ENCODE measurements around the gene SETD5.

The SETD5 gene

DNA sequence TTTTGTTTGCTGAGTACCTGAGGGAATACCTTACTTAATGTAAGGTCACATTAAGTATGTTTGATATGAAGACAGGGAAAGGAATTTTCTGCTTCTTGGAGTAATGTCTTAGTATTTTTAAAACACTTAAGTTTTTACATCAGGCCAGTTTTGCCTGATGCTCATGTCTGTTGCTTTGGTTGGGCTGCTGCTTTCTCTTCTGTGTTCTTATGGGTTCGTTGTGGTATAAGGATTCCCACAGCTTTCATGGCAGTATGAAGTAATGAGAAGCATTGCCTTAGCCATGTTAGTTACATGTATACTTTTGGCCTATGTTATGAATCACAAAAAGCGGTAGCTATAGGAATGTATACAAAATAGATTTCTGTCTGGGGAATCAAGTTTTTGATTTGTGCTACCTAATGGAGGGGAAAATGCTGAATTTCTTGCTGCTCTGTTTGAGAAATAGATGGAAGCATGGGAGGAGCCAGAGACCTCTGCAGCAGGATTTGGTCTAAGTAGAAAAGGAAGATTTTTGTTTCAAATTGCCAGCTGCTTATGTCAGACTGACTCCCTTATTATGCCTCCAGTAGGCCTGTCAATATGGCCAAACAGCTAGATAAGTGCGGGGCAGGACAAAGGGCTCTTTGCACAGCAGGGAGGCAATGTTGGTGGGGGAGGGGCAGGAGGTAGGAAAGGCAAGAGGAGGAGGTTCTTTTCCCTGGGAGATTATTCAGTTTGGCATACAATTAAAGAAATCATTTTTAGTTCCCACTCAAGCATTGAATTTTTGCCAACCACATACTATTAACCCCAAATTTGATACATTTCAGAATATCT, 5.2 kb downstream of the SETD5 start:
- DNase-seq (ENCODE audit: low read depth) = peak; percentile 70
- H3K4me3 ChIP-seq (replicated peaks; ENCODE audit: low read depth, low read length) = peak overlapping the region; percentile 85
- TF ChIP-seq, protein P1, sequence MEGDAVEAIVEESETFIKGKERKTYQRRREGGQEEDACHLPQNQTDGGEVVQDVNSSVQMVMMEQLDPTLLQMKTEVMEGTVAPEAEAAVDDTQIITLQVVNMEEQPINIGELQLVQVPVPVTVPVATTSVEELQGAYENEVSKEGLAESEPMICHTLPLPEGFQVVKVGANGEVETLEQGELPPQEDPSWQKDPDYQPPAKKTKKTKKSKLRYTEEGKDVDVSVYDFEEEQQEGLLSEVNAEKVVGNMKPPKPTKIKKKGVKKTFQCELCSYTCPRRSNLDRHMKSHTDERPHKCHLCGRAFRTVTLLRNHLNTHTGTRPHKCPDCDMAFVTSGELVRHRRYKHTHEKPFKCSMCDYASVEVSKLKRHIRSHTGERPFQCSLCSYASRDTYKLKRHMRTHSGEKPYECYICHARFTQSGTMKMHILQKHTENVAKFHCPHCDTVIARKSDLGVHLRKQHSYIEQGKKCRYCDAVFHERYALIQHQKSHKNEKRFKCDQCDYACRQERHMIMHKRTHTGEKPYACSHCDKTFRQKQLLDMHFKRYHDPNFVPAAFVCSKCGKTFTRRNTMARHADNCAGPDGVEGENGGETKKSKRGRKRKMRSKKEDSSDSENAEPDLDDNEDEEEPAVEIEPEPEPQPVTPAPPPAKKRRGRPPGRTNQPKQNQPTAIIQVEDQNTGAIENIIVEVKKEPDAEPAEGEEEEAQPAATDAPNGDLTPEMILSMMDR (IDR thresholded peaks at IDR 0.05; ENCODE audit: low read length, missing control alignments) = no peak

DNA sequence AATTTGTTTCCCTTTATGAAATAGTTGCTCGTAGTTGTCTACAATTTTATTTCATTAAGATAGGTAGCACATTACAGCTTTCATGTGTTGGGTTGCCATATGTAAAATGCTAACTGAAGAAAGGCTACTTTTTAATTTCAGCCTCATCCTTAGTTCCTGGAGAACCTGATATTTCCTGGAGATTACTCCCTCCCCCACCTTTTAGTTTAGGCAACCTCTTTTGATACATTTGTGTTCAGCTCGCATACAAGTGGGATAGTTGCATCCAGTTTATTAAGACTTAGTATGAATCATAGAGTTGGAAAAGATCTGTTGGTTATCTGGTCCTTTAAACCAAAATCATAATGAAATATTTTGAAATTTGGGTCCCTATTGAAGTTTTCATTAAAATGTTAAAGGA, 6.0 kb downstream of the SETD5 start:
- no peak for DNase-seq (ENCODE audit: low read depth)
- TF ChIP-seq, protein P1 (IDR thresholded peaks at IDR 0.05; ENCODE audit: low read length, missing control alignments) = no peak
- H3K4me3 ChIP-seq (replicated peaks; ENCODE audit: low read depth, low read length) = peak overlapping the region; percentile 0

DNA sequence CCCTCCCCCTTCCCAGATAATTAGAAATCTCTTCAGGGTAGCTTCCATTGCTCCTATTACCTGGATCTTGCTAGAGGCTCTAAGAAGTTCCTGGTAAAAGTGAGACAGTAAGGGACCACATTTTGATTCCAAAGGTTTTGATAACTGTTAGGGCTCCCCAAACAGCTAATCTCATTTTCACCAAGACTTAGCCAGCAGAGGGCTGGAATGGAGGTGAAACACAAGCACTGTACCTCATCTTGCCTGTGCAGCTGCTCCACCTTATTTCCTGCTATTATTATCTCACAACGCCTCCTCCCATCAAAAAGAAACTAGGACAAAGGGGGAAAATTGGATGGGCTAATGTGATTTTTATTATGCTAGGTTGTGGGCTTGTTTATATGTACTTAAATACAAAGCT, 7.3 kb downstream of the SETD5 start:
- TF ChIP-seq, protein P1 (IDR thresholded peaks at IDR 0.05; ENCODE audit: low read length, missing control alignments) = peak; percentile 10
- DNase-seq (ENCODE audit: low read depth) = no peak
- H3K4me3 ChIP-seq (replicated peaks; ENCODE audit: low read depth, low read length) = no peak overlapping the region

DNA sequence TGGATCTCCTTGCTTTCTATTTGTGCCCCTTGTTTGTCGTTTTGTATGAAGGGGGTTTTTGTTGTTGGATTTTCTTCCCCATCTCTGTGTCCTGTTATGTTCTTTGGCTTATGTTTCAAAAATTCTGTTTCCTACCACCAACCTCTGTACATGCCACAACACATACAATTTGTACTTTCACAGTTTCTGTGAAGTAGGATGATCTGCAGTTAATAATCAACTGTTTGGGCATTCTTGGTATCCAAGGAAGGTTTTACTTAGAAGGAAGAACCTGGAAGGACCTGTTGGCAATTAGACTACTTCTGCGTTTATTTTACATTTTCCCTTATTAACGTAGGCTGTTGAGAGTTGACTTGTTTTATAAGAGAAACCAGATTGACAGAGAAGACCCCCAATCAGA, 8.3 kb downstream of the SETD5 start:
- no peak overlapping the region for H3K4me3 ChIP-seq (replicated peaks; ENCODE audit: low read depth, low read length)
- DNase-seq (ENCODE audit: low read depth) = no peak
- TF ChIP-seq, protein P1 (IDR thresholded peaks at IDR 0.05; ENCODE audit: low read length, missing control alignments) = no peak

DNA sequence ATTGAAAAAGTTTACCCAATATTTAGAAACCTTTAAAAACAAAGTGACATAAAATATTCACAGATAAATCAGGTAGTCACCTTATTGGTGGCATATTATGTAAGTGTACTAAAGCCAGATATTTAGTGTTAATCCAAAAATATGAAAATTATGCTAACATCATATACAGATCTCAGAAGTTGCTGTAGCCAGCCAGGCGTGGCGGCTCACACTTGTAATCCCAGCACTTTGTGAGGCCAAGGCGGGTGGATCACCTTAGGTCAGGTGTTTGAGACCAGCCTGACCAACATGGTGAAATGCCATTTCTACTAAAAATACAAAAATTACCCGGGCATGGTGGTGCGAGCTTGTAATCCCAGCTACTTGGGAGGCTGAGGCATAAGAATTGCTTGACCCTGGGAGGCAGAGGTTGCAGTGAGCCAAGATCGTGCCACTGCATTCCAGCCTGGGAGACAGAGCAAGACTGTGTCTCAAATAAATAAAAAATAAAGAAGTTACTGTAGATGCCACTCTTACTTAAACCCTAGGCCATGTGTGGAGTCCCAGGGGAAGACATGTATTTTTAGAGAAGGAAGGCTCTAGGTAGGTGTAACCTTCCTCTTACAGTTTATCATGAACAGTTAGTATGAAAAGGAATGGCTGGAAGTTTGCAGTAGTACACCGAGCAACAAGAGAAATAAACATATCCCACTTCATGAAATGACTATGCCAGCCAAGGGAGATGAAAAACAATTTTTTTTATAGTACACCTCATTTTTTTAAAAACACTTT, 9.6 kb downstream of the SETD5 start:
- no peak for DNase-seq (ENCODE audit: low read depth)
- TF ChIP-seq, protein P1 (IDR thresholded peaks at IDR 0.05; ENCODE audit: low read length, missing control alignments) = no peak
- no peak overlapping the region for H3K4me3 ChIP-seq (replicated peaks; ENCODE audit: low read depth, low read length)

DNA sequence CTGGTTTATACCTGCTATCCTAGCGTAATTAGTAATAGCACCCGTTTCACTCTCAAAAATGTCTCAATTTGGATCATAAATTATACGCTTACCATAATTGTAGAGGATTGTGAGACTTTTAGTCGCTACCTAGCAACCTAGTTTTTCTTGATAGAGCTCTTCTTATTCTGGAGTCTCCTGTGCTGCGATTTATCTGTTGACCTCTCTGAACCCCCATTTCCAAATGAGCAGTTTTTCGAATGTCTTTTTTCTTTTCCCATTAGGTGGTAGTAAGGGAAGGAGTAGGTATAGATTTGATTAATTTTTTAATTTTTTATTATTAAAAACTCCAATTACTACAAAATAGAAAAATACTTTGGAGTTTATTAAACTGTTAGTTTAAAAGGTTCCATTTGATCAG, 10.6 kb downstream of the SETD5 start:
- H3K4me3 ChIP-seq (replicated peaks; ENCODE audit: low read depth, low read length) = no peak overlapping the region
- DNase-seq (ENCODE audit: low read depth) = no peak
- TF ChIP-seq, protein P1 (IDR thresholded peaks at IDR 0.05; ENCODE audit: low read length, missing control alignments) = no peak

Measured in fibroblast of pulmonary artery (primary cell).